Measurements from ENCODE around the gene FSTL4.

DNA sequence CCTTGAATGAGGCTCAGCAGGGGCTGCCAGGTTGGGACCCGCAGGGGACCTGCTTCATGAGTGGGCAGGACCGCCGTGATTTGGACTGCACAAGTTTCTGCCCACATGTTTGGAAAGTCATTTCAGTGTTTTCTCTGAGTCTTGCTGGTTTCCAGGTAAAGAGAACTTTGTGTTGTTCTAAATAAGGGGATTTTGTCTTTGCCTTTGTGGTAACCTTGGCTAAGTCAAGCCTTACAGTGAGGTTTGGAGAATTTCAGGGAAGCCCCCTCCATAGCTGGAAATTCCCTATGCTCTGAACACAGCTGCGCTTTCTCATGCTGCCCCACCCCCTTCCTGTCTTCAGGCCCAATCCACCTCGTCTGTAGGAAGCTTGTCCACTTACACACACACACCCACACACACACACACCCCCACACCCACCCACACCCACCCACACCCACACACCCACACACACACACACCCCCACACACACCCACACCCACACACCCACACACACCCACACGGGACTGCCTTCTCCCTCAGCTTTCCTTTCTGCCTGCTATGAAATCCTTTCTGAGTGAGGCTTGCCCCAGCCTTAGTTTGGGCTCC lies 290.4 kb downstream of the FSTL4 start:
- TF ChIP-seq, protein P1, sequence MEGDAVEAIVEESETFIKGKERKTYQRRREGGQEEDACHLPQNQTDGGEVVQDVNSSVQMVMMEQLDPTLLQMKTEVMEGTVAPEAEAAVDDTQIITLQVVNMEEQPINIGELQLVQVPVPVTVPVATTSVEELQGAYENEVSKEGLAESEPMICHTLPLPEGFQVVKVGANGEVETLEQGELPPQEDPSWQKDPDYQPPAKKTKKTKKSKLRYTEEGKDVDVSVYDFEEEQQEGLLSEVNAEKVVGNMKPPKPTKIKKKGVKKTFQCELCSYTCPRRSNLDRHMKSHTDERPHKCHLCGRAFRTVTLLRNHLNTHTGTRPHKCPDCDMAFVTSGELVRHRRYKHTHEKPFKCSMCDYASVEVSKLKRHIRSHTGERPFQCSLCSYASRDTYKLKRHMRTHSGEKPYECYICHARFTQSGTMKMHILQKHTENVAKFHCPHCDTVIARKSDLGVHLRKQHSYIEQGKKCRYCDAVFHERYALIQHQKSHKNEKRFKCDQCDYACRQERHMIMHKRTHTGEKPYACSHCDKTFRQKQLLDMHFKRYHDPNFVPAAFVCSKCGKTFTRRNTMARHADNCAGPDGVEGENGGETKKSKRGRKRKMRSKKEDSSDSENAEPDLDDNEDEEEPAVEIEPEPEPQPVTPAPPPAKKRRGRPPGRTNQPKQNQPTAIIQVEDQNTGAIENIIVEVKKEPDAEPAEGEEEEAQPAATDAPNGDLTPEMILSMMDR (IDR thresholded peaks at IDR 0.05) = no peak
- no peak for TF ChIP-seq ZFX (IDR thresholded peaks at IDR 0.05; ENCODE audit: borderline replicate concordance)
